WI38 (cell line): Measurements from ENCODE around the gene RALGAPA1.
A peak's percentile ranks its signal among the peaks of the same experiment; 100 is the strongest.

Experiments
- H3K4me3 ChIP-seq: 2 replicates; pipeline ENCODE4 v1.5.1; 2011; ENCODE audit warnings: low read depth, mild to moderate bottlenecking, control low read depth, low read length
- TF ChIP-seq, protein P1 (sequence below): IDR thresholded peaks from 2 replicates; pipeline ENCODE4 v1.5.1; 2012; ENCODE audit warnings: low read depth, mild to moderate bottlenecking, control low read depth, low read length

Gene RALGAPA1

DNA sequence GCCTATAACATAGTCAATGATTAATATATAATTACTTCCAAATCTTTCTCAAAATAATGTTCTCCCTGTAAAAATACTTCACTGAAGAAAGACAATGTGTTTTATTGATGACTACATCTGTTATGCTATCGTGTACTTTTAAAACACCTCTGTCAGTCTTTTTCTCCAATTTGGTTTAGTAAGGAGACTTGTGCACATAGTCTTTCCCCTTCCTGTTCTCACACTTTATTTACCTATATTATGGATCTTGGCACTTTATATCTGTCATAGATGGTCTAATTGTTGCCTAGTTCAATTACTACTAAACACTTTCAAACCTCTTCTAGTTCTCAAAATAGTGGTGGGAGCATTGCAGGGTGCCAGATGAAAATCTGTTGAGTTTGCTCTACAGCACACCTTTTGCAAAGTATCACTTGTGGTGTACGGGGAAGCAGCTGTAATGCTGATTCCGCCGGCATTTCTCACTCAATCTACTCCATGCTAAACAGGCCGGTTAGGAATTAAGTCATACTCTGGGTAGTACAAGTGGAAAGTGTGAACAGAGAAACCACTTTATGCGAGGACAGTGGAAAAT, 276.2 kb downstream of the RALGAPA1 start:
- peak overlapping the region; percentile 65 for H3K4me3 ChIP-seq
- TF ChIP-seq, protein P1, sequence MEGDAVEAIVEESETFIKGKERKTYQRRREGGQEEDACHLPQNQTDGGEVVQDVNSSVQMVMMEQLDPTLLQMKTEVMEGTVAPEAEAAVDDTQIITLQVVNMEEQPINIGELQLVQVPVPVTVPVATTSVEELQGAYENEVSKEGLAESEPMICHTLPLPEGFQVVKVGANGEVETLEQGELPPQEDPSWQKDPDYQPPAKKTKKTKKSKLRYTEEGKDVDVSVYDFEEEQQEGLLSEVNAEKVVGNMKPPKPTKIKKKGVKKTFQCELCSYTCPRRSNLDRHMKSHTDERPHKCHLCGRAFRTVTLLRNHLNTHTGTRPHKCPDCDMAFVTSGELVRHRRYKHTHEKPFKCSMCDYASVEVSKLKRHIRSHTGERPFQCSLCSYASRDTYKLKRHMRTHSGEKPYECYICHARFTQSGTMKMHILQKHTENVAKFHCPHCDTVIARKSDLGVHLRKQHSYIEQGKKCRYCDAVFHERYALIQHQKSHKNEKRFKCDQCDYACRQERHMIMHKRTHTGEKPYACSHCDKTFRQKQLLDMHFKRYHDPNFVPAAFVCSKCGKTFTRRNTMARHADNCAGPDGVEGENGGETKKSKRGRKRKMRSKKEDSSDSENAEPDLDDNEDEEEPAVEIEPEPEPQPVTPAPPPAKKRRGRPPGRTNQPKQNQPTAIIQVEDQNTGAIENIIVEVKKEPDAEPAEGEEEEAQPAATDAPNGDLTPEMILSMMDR = no peak

DNA sequence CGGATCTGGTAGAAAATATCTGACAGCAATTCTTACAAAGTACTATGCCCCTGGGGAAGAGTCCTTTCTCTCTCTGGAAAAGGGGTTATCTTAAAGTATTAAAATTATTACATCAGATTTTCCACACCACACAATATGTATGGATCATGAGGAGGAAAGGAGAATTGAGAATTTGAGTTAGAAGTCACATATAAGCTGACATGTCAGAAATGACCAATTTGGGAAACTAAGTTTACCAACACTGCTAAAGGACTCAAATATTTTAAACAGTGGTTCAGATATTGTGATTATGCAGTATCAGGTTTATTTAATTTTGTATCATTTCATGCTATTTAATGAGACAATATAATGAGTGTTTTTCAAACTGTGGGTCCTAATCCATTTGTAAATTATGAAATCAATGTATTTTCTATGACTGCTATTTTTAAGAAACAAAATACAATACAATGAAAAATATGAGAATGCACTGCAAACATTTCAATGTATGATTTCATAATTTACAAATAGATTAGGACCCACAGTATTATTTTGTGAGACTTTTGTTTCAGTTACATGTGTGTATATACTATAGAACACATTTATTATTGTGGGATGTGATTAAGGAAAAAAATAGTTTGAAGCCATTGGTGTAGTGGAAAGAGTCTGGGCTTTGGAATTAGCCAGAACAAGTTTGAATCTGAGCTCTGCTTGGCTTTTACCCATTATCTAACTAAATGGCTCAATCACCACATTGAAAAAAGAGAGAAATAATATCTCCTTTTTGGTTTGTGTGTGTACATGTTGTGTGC, 276.9 kb downstream of the RALGAPA1 start:
- TF ChIP-seq, protein P1 = no peak
- H3K4me3 ChIP-seq = no peak overlapping the region

DNA sequence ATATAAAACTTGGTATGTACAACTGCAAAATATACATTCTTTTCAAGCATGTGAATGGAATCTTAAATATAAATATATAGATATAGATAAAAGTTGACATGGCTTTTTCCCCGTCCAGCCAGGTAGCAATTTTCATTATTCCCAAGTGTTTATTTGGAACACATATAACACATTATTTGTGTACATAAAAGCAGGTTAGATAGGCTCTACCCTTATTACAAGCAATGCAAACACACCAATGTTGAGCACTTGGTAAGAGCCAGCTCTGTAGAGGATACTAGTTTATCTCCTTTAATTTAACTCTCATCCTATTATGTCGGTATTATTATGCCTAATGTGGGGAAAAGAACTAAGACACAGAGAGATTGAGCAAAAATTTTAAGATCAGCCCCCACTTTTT, 282.1 kb downstream of the RALGAPA1 start:
- H3K4me3 ChIP-seq = no peak overlapping the region
- TF ChIP-seq, protein P1 = no peak

DNA sequence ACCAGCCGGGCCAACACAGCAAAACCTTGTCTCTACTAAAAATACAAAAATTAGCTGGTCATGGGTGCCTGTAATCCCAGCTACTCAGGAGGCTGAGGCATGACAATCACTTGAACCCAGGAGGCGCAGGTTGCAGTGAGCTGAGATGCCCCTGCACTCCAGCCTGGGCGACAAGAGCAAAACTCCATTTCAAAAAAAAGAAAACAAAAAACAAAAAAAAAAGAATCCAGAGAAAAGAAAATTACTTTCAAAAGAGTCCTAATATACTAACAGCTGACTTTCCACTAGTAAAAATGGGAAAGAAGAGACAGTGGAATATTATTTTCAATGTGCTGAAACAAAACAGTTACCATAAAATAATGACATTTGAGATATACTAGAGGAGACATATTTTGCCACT, 283.4 kb downstream of the RALGAPA1 start:
- H3K4me3 ChIP-seq = no peak overlapping the region
- TF ChIP-seq, protein P1 = no peak

DNA sequence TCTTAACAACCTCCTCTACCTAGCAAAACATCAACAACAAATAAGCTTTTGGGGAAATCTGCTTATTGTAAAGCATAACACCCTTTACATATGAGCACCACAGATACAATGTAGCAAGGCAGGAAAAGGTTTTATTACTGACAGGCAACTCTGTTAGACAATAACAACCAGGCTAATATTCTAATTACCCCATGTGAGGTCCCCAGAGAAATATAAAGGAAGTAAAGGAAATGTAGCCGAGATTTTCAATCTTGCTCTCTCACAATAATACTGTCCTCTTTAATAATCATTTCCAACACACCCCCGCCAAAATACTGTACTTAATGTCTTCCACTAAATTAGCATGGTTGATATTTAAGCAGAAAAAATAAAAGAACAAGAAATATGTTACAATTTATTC, 289.1 kb downstream of the RALGAPA1 start:
- TF ChIP-seq, protein P1 = no peak
- no peak overlapping the region for H3K4me3 ChIP-seq

DNA sequence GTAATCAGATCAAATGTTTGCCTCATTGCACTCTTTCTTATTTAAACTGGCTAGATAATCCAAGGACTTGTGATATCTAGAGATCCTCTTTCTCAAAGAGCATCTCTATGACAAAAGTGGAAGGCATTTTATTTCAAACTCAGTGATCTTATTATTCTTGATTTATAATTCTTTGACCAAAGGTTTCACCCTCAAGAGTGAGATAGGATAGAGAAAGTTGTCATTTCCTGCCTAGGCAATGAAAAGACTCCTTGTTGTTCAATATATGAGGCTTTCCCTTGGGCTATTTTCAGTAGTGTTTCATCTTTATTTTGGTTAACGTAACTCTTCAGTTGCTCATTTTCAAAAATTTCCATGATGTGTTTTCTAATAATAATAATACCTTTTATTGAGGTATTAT, 293.2 kb downstream of the RALGAPA1 start:
- TF ChIP-seq, protein P1 = no peak

DNA sequence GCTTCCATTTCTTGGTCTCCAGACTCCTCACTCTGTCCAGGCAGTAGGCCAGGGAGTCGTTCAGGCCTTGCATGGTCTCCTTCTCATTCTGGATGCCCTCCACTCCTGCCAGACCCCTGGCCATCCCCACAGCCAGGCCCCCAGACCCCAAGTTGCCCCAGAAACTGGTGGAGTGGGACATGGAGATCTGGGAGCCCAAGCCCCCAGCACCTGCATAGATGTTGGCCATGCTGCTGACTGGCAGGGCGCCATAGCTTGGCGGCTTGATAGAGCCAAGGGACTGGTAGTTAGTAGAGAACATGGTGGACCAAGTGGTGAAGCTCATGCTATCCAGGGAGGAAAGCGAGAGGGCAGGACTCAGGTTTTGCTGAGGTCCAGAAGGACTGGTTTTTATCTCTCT, 296.3 kb downstream of the RALGAPA1 start:
- TF ChIP-seq, protein P1 = no peak
- H3K4me3 ChIP-seq = no peak overlapping the region

More for the DNA sequence above, 293.2 kb downstream of the RALGAPA1 start:
- no peak overlapping the region for H3K4me3 ChIP-seq
